Trophoblast cell (in vitro differentiated cells and primary cell): ENCODE data around the gene PYROXD2.

Source experiments
- DNase-seq, 2 donors: peaks; one replicate each; pipeline ENCODE4 v3.0.0-alpha.2; 2016
- H2AFZ ChIP-seq: 2 replicates; pipeline ENCODE4 v1.6.1; 2013; ENCODE audit warnings: low read length, moderate library complexity, mild to moderate bottlenecking; ENCODE audit not compliant: insufficient read depth, poor library complexity
- H2AK5ac ChIP-seq: 2 replicates; pipeline ENCODE4 v1.6.1; 2013; ENCODE audit warnings: mild to moderate bottlenecking, low read length
- H2BK120ac ChIP-seq: 2 replicates; pipeline ENCODE4 v1.6.1; 2013; ENCODE audit warnings: low read length, mild to moderate bottlenecking, moderate library complexity; ENCODE audit not compliant: insufficient read depth, poor library complexity
- H2BK12ac ChIP-seq: 2 replicates; pipeline ENCODE4 v1.6.1; 2013; ENCODE audit warnings: mild to moderate bottlenecking, low read length, moderate library complexity
- H2BK5ac ChIP-seq: 2 replicates; pipeline ENCODE4 v1.6.1; 2013; ENCODE audit warnings: low read length, low read depth, moderate library complexity, mild to moderate bottlenecking; ENCODE audit not compliant: poor library complexity
- H3K14ac ChIP-seq: 2 replicates; pipeline ENCODE4 v1.6.1; 2013; ENCODE audit warnings: mild to moderate bottlenecking, low read length
- H3K18ac ChIP-seq: 2 replicates; pipeline ENCODE4 v1.6.1; 2013; ENCODE audit warnings: mild to moderate bottlenecking, low read length
- H3K23ac ChIP-seq: 2 replicates; pipeline ENCODE4 v1.6.1; 2013; ENCODE audit warnings: low read length
- H3K27ac ChIP-seq: 2 replicates; pipeline ENCODE4 v1.5.1; 2013; ENCODE audit warnings: low read depth, mild to moderate bottlenecking, inconsistent platforms, low read length, moderate library complexity
- H3K27me3 ChIP-seq: 2 replicates; pipeline ENCODE4 v1.6.1; 2013; ENCODE audit warnings: inconsistent platforms, mild to moderate bottlenecking, low read length, moderate library complexity; ENCODE audit not compliant: insufficient read depth
- H3K36me3 ChIP-seq, 2 experiments: 1 replicate in 1 of 2; 2 replicates in 1 of 2; pipeline ENCODE4 v1.6.1; 2013; ENCODE audit warnings: low read length in 2 of 2, mild to moderate bottlenecking in 2 of 2, moderate library complexity in 1 of 2; ENCODE audit not compliant: insufficient read depth in 2 of 2, control insufficient read depth in 1 of 2
- H3K4ac ChIP-seq: 2 replicates; pipeline ENCODE4 v1.6.1; 2013; ENCODE audit warnings: low read depth, mild to moderate bottlenecking, low read length, moderate library complexity
- H3K4me1 ChIP-seq, 2 experiments: 1 replicate in 1 of 2; 2 replicates in 1 of 2; pipeline ENCODE4 v1.6.1; 2013; ENCODE audit warnings: low read length in 2 of 2, mild to moderate bottlenecking in 2 of 2, moderate library complexity in 1 of 2; ENCODE audit not compliant: insufficient read depth in 2 of 2, control insufficient read depth in 1 of 2
- H3K4me2 ChIP-seq: 2 replicates; pipeline ENCODE4 v1.6.1; 2013; ENCODE audit warnings: inconsistent platforms, mild to moderate bottlenecking, low read length, moderate library complexity
- H3K4me3 ChIP-seq: 2 replicates; pipeline ENCODE4 v1.5.1; 2013; ENCODE audit warnings: mild to moderate bottlenecking, low read depth, low read length, inconsistent platforms
- H3K79me1 ChIP-seq: one replicate; pipeline ENCODE4 v1.6.1; 2013; ENCODE audit warnings: low read length
- H3K79me2 ChIP-seq: 2 replicates; pipeline ENCODE4 v1.6.1; 2013; ENCODE audit warnings: low read length, mild to moderate bottlenecking; ENCODE audit not compliant: control insufficient read depth, insufficient read depth, poor library complexity
- H3K9ac ChIP-seq: 2 replicates; pipeline ENCODE4 v1.6.1; 2013; ENCODE audit warnings: mild to moderate bottlenecking, low read length
- H3K9me3 ChIP-seq: 2 replicates; pipeline ENCODE4 v1.6.1; 2013; ENCODE audit warnings: low read depth, mild to moderate bottlenecking, control low read depth, inconsistent platforms, low read length; ENCODE audit not compliant: insufficient read depth
- H4K12ac ChIP-seq: 2 replicates; pipeline ENCODE4 v1.6.1; 2013; ENCODE audit warnings: low read depth, mild to moderate bottlenecking, low read length, moderate library complexity
- H4K8ac ChIP-seq: 2 replicates; pipeline ENCODE4 v1.6.1; 2013; ENCODE audit warnings: low read depth, mild to moderate bottlenecking, low read length, moderate library complexity
- H4K91ac ChIP-seq: one replicate; pipeline ENCODE4 v1.6.1; 2013; ENCODE audit warnings: low read depth, mild to moderate bottlenecking, low read length, moderate library complexity
- WGBS: extraction: QIAGEN DNeasy Blood & Tissue Kit; methylation state at CpG from one replicate; pipeline ENCODE4 v1.1.7; 2013; ENCODE audit warnings: missing lambda C conversion rate; ENCODE audit not compliant: insufficient read length, insufficient coverage; ENCODE audit errors: extremely low coverage; 5-methylcytosine and 5-hydroxymethylcytosine counted together

Gene PYROXD2

DNA sequence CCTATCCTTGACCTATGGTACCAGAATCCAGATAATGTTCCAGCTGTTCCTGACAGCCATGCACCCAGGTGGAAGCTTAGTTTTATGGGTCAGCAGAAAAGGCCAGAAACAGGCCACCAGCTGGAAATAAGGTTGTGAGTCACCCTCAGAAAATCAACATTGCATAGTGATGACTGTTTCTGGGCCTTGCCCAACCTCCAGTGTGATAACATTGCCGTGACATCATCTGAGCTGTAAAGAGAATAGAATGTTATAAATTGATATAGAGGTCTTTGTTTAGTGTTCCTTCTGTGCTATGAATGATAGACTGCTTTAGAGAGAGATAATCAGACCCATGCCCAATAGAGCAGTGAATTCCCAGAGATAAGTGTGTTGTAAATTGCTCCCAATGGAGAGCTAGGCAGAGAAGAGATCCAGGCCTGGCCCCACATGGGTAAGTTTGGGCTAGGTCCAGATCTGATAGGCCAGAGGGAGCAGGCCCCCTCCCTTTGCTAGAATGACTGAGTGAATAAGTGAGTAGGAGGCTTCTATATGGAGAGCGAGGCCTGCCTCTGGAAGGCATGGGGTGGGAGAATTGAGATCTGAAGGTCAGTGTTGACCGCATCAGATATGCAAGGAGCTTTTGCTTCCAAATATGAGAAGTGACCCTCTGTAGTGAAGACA, 46.0 kb upstream of the PYROXD2 start:
- Histone ChIP-seq H3K18ac (peak overlapping the region; percentile 25), H4K12ac (no peak overlapping the region), H3K4me1 (peaks cover 4 to 11% of the 10 kb centered on the region in 2 experiments), H3K4ac (no peak overlapping the region), H3K14ac (peak overlapping the region; percentile 13), H2AFZ (peak overlapping the region; percentile 23), H3K23ac (no peak overlapping the region), H2BK120ac (peak overlapping the region; percentile 30), H4K91ac (peak overlapping the region; percentile 32), H3K79me2 (no peaks in the 10 kb centered on the region), H3K4me2 (no peak overlapping the region), H4K8ac (no peak overlapping the region), H3K9me3 (no peaks in the 10 kb centered on the region), H3K9ac (no peak overlapping the region), H3K27me3 (no peaks in the 10 kb centered on the region), H2AK5ac (peak overlapping the region; percentile 70), H3K79me1 (peaks cover 3% of the 10 kb centered on the region), H3K27ac (no peak overlapping the region), H3K36me3 (no peaks in the 10 kb centered on the region), H2BK5ac (peak overlapping the region; percentile 12), H2BK12ac (peak overlapping the region; percentile 23), H3K4me3 (no peak overlapping the region)
- WGBS: no CpG with 5 or more reads among the region's 3 CpGs
- DNase-seq: peak; percentile 88 to 97

DNA sequence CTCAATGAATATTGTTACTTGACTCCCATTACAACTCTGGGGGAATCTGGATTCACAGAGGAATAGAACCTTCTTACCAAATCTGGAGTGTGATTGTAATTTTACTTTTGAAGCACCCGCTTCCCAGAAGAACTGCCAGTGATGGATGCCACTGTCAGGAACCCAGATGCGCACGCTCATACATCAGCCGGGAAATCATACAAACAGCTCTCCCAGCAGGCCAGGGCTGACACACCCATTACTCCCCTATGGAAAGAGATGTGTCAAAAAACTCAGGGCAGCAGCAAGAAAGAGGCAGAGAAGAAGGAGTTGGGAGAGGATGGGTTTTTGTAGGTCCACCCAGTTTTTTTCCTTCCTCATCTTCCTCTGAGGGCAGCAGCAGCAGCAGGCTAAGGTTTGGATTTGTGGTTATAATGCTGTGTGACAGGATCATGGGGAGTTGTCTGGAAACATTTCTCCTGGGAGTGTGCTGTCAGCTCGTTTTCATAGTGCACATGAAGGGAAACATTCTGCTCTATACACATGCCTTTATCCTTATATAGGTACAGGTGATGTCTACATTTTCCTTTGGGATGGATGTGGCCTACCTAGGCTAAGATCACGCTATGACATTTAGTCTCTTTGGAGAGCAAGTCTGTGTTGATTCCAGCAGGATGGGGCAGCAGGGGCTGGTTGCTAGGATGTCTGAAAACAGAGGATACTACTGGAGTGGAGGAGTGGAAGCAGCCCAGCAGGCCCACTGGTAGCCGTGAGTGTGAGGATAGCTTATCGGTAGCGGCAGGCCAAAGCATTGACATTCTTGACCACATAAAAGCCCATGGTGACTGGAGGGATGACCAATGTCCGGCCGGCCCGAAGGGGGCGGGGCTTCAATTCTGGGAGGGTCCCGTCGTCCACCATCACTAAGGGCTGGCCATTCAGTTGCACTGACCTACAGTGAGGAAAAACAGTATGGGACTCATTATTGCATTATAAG, 44.1 kb upstream of the PYROXD2 start:
- no peak overlapping the region for H3K4me2 ChIP-seq
- no peak overlapping the region for H4K91ac ChIP-seq
- H3K4ac ChIP-seq: no peak overlapping the region
- H2BK12ac ChIP-seq: no peak overlapping the region
- H2AFZ ChIP-seq: no peak overlapping the region
- no peak overlapping the region for H3K23ac ChIP-seq
- H3K14ac ChIP-seq: no peak overlapping the region
- no peak overlapping the region for H2AK5ac ChIP-seq
- H3K27me3 ChIP-seq: no peaks in the 10 kb centered on the region
- no peak overlapping the region for H2BK5ac ChIP-seq
- H3K79me1 ChIP-seq: peaks cover 3% of the 10 kb centered on the region
- H3K4me3 ChIP-seq: no peak overlapping the region
- H4K8ac ChIP-seq: no peak overlapping the region
- no peaks in the 10 kb centered on the region for H3K36me3 ChIP-seq
- no peak overlapping the region for H3K9ac ChIP-seq
- no peak overlapping the region for H2BK120ac ChIP-seq
- no peak for DNase-seq
- no peak overlapping the region for H3K18ac ChIP-seq
- H4K12ac ChIP-seq: no peak overlapping the region
- no peaks in the 10 kb centered on the region for H3K79me2 ChIP-seq
- H3K4me1 ChIP-seq: peaks cover 9 to 11% of the 10 kb centered on the region in 2 experiments
- no CpG with 5 or more reads among the region's 15 CpGs for WGBS
- no peak overlapping the region for H3K27ac ChIP-seq
- H3K9me3 ChIP-seq: no peaks in the 10 kb centered on the region

DNA sequence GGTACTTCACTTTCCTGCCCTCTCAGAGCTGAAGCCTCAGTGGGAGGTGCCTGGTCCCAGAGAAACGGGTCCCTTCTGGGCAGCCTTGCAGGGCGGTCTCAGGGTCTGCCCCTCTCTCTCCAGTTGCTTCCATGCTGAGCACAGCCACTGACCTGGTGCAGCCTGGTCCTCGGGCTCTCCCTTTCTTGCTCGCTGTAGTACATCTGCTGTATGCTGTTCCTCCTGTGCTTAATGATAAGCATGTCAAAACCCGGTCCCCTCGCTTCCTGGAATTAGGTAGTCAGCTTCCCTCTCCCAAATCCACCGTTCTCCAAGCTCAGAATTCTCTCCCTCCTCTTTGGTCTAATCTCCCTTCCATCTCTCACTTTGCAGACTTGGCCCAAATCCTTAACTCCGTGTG, 42.7 kb upstream of the PYROXD2 start:
- H3K79me2 ChIP-seq: no peaks in the 10 kb centered on the region
- H3K79me1 ChIP-seq: peaks cover 3% of the 10 kb centered on the region
- H2BK12ac ChIP-seq: no peak overlapping the region
- no peak overlapping the region for H3K4me3 ChIP-seq
- H2BK5ac ChIP-seq: no peak overlapping the region
- DNase-seq: no peak
- H4K12ac ChIP-seq: no peak overlapping the region
- no peak overlapping the region for H3K9ac ChIP-seq
- H4K8ac ChIP-seq: no peak overlapping the region
- peaks cover 9 to 11% of the 10 kb centered on the region in 2 experiments for H3K4me1 ChIP-seq
- H3K4ac ChIP-seq: no peak overlapping the region
- no CpG with 5 or more reads among the region's 8 CpGs for WGBS
- H3K14ac ChIP-seq: no peak overlapping the region
- H2BK120ac ChIP-seq: no peak overlapping the region
- H3K4me2 ChIP-seq: no peak overlapping the region
- no peak overlapping the region for H3K27ac ChIP-seq
- no peaks in the 10 kb centered on the region for H3K36me3 ChIP-seq
- no peak overlapping the region for H3K23ac ChIP-seq
- H2AK5ac ChIP-seq: no peak overlapping the region
- no peaks in the 10 kb centered on the region for H3K27me3 ChIP-seq
- no peaks in the 10 kb centered on the region for H3K9me3 ChIP-seq
- H3K18ac ChIP-seq: no peak overlapping the region
- no peak overlapping the region for H4K91ac ChIP-seq
- no peak overlapping the region for H2AFZ ChIP-seq

DNA sequence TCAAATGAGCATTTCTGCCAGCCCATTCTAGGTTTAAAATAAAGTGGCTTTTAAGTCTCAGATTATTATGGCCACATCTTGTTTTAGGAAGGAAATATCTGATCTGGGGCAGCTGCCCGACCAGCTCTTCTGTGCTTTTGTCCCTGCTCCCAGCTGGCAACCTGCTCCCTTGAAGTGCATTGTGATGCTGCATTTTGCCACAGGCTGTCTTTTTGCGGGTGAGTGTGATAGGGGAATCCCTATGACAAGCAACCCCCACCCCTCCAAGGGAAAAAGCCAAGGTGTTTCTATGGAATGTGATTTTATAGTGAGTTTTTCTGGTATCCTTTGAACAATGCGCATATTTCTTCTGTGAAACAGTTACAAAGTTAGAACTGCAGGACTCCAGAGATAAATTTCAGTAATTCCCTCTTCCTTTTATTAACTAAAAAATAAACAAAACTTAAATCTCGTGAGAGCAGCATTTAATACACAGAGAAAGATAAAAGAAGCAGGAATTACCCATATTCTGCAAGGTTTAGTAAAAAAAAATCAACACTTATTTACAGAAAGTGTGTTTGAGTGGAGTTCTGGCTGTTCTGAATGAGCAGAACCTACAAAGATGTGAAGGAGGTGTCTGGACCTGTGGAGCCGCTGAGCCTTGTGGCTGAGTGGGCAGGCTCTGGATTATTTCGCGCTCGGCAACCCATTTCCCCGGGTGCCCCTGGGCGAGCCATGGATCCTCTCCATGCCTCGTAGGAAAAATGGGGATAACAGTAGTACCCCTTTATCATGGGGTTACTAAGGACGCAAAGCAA, 41.9 kb upstream of the PYROXD2 start:
- H4K91ac ChIP-seq: no peak overlapping the region
- no peaks in the 10 kb centered on the region for H3K79me2 ChIP-seq
- H3K27ac ChIP-seq: no peak overlapping the region
- WGBS: no CpG with 5 or more reads among the region's 12 CpGs
- H3K14ac ChIP-seq: no peak overlapping the region
- H3K9ac ChIP-seq: no peak overlapping the region
- no peak overlapping the region for H4K8ac ChIP-seq
- no peak overlapping the region for H3K4ac ChIP-seq
- H3K27me3 ChIP-seq: no peaks in the 10 kb centered on the region
- H3K18ac ChIP-seq: no peak overlapping the region
- H3K4me3 ChIP-seq: no peak overlapping the region
- H3K9me3 ChIP-seq: no peaks in the 10 kb centered on the region
- no peak overlapping the region for H3K4me2 ChIP-seq
- no peak overlapping the region for H2BK120ac ChIP-seq
- DNase-seq: no peak
- no peak overlapping the region for H2BK12ac ChIP-seq
- H3K4me1 ChIP-seq: peaks cover 9 to 11% of the 10 kb centered on the region in 2 experiments
- peaks cover 3% of the 10 kb centered on the region for H3K79me1 ChIP-seq
- no peak overlapping the region for H2BK5ac ChIP-seq
- H3K23ac ChIP-seq: no peak overlapping the region
- no peak overlapping the region for H2AK5ac ChIP-seq
- no peaks in the 10 kb centered on the region for H3K36me3 ChIP-seq
- H2AFZ ChIP-seq: no peak overlapping the region
- H4K12ac ChIP-seq: no peak overlapping the region
